Islet of Langerhans (tissue), 1 donor: ENCODE data around the gene PHACTR2.
"Not testable (repeated sequence)": the region's sequence is repeated elsewhere in the genome, so short reads cannot be mapped to it uniquely, and the experiment has no call there.

Source experiments
- FAIRE-seq: peaks from one replicate; lab custom pipeline; 2011; peaks lifted over from hg19 to GRCh38; lab: Jason Lieb, UNC

PHACTR2 gene

GRCh38 chr6:143811501-143812157, 133.9 kb downstream of the PHACTR2 start:
- FAIRE-seq, result peak; percentile 91

GRCh38 chr6:143817621-143818020, 139.9 kb downstream of the PHACTR2 start:
- FAIRE-seq, result no peak

GRCh38 chr6:143821359-143821758, 143.6 kb downstream of the PHACTR2 start:
- FAIRE-seq, result no peak

GRCh38 chr6:143822584-143823024, 144.8 kb downstream of the PHACTR2 start:
- no peak for FAIRE-seq

- no peak for FAIRE-seq
Observed at GRCh38 chr6:143823548-143823947, 145.8 kb downstream of the PHACTR2 start.

GRCh38 chr6:143828572-143828971, 150.8 kb downstream of the PHACTR2 start:
- no peak for FAIRE-seq

- no peak for FAIRE-seq
Observed at GRCh38 chr6:143836150-143836549, 158.4 kb downstream of the PHACTR2 start.

GRCh38 chr6:143838395-143838794, 160.6 kb downstream of the PHACTR2 start:
- no peak for FAIRE-seq

- no peak for FAIRE-seq
Observed at GRCh38 chr6:143839196-143839595, 161.4 kb downstream of the PHACTR2 start.

- FAIRE-seq, result no peak
Observed at GRCh38 chr6:143840595-143841265, 163.0 kb downstream of the PHACTR2 start.

GRCh38 chr6:143842461-143842901, 164.7 kb downstream of the PHACTR2 start:
- peak; percentile 36 for FAIRE-seq

- peak; percentile 73 for FAIRE-seq
Observed at GRCh38 chr6:143842902-143843676, 165.3 kb downstream of the PHACTR2 start, which contains the start of gene LTV1. Gene LTV1, plus strand, starts transcription at chr6:143843338. Its CDS starts 140 bp downstream, at chr6:143843478.

GRCh38 chr6:143843677-143843999, 165.9 kb downstream of the PHACTR2 start:
- no peak for FAIRE-seq

- FAIRE-seq, result no peak
Observed at GRCh38 chr6:143844006-143844405, 166.2 kb downstream of the PHACTR2 start.

GRCh38 chr6:143845033-143845432, 167.3 kb downstream of the PHACTR2 start:
- FAIRE-seq, result no peak

- not testable (repeated sequence) for FAIRE-seq
Observed at GRCh38 chr6:143851706-143852105, 173.9 kb downstream of the PHACTR2 start.

- FAIRE-seq, result not testable (repeated sequence)
Observed at GRCh38 chr6:143855057-143855456, 177.3 kb downstream of the PHACTR2 start.

GRCh38 chr6:143856762-143857161, 179.0 kb downstream of the PHACTR2 start:
- not testable (repeated sequence) for FAIRE-seq

GRCh38 chr6:143857651-143858050, 179.9 kb downstream of the PHACTR2 start:
- FAIRE-seq, result no peak

GRCh38 chr6:143859891-143860660, 182.3 kb downstream of the PHACTR2 start:
- no peak for FAIRE-seq

- no peak for FAIRE-seq
Observed at GRCh38 chr6:143863771-143864170, 186.0 kb downstream of the PHACTR2 start.

GRCh38 chr6:143864234-143864633, 186.5 kb downstream of the PHACTR2 start, which contains the start of gene ZC2HC1B:
Gene ZC2HC1B, plus strand, starts transcription at chr6:143864474. Its CDS starts 66 bp downstream, at chr6:143864540.
- FAIRE-seq, result no peak
